ENCODE data around the gene COL4A6.

Gene COL4A6

DNA sequence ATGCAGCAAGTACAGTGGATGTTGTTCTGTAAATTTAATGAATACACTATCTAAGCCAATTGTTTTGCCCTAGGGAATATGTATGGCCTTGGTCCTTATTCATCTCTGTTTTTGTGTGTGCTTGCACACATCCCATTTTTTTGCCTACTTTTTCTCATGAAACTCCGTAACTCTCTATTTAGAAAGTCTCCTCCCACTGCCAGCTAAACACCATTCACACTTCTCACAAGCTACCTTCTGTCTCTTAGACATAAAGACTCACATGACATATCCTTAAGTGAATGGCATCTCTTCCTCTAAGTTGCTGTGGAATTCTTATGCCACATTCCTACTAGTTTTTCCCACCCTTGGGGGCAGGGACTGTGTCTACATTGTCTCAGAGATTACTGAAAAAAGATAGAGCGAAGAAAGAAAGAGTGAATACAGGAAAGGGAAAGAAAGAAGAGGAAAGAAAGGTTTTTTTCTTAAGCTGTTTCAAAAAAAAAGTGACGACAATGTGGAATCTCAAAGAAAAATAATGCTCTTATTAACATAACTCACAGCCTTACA lies 229.1 kb downstream of the COL4A6 start:
- no peaks in the 10 kb centered on the region for H3K4me1 Mint-ChIP-seq
- H3K27ac Mint-ChIP-seq (ENCODE audit: low read depth), result no peak overlapping the region
- ATAC-seq (replicated peaks; ENCODE audit: extremely low read depth, poor library complexity, severe bottlenecking), result no peak
- no peak overlapping the region for H3K4me3 Mint-ChIP-seq
- no peaks in the 10 kb centered on the region for H3K36me3 Mint-ChIP-seq (ENCODE audit: insufficient read depth)
- no peak for DNase-seq (ENCODE audit: low spot score in 2 of 2)
- H3K27me3 Mint-ChIP-seq, result no peaks in the 10 kb centered on the region
- H3K9me3 Mint-ChIP-seq, result no peaks in the 10 kb centered on the region

DNA sequence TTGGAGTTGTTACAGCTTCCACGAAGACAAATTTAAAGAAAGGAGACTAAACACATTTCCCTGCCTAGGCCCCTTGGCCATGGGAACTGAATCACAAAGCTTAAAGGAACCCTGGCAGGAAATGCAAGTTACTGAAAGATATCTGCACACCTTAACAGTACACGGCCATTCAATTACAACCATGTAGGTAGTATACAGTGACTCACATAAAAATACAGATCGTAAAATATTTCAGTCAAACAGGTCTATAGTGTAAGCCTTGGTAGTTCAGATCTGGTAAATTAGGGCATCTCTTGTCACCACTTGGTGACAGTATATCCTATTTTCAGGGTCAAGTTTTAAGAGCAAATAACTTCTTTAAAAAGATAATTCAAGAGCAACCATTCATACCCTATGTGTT lies 234.7 kb downstream of the COL4A6 start:
- Mint-ChIP-seq H3K36me3 (ENCODE audit: insufficient read depth) (no peaks in the 10 kb centered on the region), H3K27ac (ENCODE audit: low read depth) (no peak overlapping the region), H3K4me1 (no peaks in the 10 kb centered on the region), H3K9me3 (no peaks in the 10 kb centered on the region), H3K4me3 (no peak overlapping the region), H3K27me3 (no peaks in the 10 kb centered on the region)
- no peak for DNase-seq (ENCODE audit: low spot score in 2 of 2)
- no peak for ATAC-seq (replicated peaks; ENCODE audit: extremely low read depth, poor library complexity, severe bottlenecking)

DNA sequence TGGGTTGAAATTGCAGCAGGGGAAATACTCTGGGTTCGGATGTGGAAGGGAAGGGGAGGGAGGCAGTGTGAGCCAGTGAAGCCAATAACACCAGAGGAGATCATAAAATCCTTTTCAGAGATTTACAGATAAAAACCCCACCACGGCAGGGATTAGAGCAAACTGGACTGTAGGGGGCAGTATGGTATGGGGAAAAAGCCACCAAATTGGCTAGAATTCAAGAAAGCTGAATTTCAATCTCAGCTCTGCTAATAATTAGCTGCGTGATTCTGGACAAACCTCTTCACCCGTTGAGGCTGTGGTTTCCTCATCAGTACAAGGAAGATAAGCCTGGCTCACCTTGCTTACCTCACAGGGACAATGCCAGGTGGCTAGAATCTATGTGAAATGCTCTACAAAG lies 238.5 kb downstream of the COL4A6 start:
- no peak for DNase-seq (ENCODE audit: low spot score in 2 of 2)

DNA sequence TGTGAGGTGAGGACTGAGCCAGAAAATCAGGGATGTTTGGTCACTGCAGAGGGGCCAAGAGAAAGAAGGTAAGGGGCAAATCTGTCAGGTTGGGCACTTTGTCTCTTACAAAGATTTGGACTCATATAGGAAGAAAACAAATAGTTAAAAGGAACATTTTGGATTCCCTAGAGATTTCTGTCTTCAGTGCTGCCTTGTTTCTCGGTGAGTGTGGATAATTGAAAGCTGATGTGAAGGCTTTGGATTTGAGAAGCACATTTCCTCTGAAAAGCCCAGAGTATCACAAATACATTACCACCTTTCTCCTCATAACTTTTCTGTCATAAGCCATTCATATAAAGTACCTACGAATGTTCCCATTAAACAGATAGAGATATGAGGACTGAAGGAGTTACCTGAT lies 239.2 kb downstream of the COL4A6 start:
- Mint-ChIP-seq H3K4me3 (no peak overlapping the region), H3K27me3 (no peaks in the 10 kb centered on the region), H3K9me3 (no peaks in the 10 kb centered on the region), H3K36me3 (ENCODE audit: insufficient read depth) (no peaks in the 10 kb centered on the region), H3K27ac (ENCODE audit: low read depth) (no peak overlapping the region), H3K4me1 (no peaks in the 10 kb centered on the region)
- ATAC-seq (replicated peaks; ENCODE audit: extremely low read depth, poor library complexity, severe bottlenecking), result no peak
- DNase-seq (ENCODE audit: low spot score in 2 of 2), result no peak

More for the DNA sequence above, 238.5 kb downstream of the COL4A6 start:
- Mint-ChIP-seq H3K4me3 (no peak overlapping the region), H3K4me1 (no peaks in the 10 kb centered on the region), H3K9me3 (no peaks in the 10 kb centered on the region), H3K27me3 (no peaks in the 10 kb centered on the region), H3K27ac (ENCODE audit: low read depth) (no peak overlapping the region), H3K36me3 (ENCODE audit: insufficient read depth) (no peaks in the 10 kb centered on the region)
- ATAC-seq (replicated peaks; ENCODE audit: extremely low read depth, poor library complexity, severe bottlenecking), result no peak

DNA sequence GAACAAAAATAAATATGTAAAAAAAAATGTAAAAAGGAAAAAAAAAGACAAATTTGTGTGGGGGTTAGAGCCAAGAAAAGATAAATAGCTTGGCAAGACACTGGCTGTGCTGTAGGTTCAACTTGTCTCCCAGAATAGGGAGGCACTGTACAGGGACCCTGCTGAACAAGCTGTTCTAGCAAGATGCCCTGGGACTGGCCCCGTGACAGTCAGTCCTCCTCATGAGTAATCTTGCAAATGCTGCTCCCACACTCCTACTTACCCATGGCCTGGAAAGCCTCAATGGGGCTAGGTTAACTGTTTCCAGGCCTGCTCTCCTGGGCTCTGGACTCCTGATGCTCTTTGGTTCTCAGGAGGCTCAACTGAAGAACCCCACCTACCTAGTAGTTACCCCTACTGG lies 239.8 kb downstream of the COL4A6 start:
- Mint-ChIP-seq H3K27me3 (no peaks in the 10 kb centered on the region), H3K4me3 (no peak overlapping the region), H3K36me3 (ENCODE audit: insufficient read depth) (no peaks in the 10 kb centered on the region), H3K27ac (ENCODE audit: low read depth) (no peak overlapping the region), H3K9me3 (no peaks in the 10 kb centered on the region), H3K4me1 (no peaks in the 10 kb centered on the region)
- DNase-seq (ENCODE audit: low spot score in 2 of 2) (no peak), ATAC-seq (replicated peaks; ENCODE audit: extremely low read depth, poor library complexity, severe bottlenecking) (no peak)

DNA sequence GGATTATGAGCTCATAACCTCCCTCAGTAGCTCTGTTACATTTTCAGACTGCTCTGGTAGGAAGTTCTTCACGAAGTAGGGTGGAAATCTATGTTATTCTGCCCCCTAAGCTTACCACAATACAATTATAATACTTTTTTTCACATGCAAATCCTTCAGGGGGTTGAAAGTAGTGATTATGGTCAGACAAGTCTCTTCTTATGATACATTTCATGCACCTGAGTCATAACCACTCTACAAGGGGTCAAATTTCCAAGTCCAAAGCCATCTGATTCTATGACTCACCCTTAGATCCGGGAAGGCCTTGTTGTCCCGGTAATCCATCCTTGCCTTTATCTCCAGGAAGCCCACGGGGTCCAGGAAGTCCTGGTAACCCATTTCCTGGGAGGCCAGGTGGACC lies 251.4 kb downstream of the COL4A6 start:
- Mint-ChIP-seq H3K27ac (ENCODE audit: low read depth) (no peak overlapping the region), H3K36me3 (ENCODE audit: insufficient read depth) (no peaks in the 10 kb centered on the region), H3K27me3 (no peaks in the 10 kb centered on the region), H3K9me3 (no peaks in the 10 kb centered on the region), H3K4me1 (no peaks in the 10 kb centered on the region), H3K4me3 (no peak overlapping the region)
- no peak for DNase-seq (ENCODE audit: low spot score in 2 of 2)
- no peak for ATAC-seq (replicated peaks; ENCODE audit: extremely low read depth, poor library complexity, severe bottlenecking)

DNA sequence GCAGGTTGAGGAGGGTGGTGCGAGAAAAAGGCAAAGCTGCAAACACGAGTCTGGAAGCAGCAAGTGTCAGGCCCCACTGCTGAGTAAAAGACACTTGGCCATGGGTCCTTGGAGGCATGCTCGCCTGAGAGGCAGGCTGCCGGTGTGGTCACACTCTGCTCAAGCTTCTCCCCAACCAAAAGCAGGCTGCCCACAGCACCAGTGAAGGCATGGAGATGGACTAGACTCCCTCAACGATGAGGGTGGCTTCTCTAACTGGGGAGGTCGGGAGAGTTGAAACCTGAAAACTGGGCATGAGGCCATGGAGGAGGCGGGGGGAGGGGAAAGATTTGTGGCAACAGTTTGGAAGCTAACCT lies 260.1 kb downstream of the COL4A6 start:
- no peaks in the 10 kb centered on the region for H3K4me1 Mint-ChIP-seq

DNA sequence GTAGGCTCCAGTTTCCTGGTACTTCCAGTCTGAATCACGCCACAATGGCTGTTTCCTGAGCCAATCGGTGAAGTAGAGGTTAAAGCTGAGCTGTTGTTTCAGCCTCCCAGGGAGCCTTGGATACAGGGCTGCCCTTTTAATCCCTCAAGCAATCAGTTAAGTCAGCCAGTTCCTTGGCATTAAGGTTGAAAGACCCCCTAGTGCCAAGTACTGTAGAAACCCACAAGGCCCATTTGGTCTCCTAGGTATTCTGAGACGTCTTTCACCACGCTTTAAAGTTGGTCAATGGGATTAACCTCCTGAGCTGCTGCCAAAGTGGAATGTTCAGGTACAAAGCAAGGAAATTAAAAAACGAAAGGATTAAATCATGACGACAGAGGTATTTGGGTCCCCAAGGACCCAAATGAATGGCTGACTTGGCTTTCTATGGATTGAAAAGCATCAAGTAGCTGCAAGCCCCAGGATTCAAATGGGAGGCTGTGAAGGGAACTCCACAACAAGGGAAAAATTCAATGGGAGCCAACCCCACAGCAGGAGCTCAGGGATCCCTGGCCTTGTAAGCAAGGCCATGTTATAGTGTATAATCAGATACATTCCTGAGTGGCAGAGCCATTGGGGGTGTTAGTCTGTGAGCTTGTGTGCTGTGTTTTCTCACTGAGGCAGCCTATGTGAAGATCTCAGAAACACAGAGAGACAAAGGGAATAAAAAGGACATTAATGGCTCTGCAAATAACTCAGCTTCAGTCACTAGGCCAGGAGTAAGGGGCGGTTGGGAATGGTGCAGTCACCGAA lies 260.7 kb downstream of the COL4A6 start:
- Mint-ChIP-seq H3K27me3 (no peaks in the 10 kb centered on the region), H3K27ac (ENCODE audit: low read depth) (no peak overlapping the region), H3K36me3 (ENCODE audit: insufficient read depth) (no peaks in the 10 kb centered on the region), H3K4me3 (no peak overlapping the region), H3K9me3 (no peaks in the 10 kb centered on the region), H3K4me1 (no peaks in the 10 kb centered on the region)
- DNase-seq (ENCODE audit: low spot score in 2 of 2) (no peak), ATAC-seq (replicated peaks; ENCODE audit: extremely low read depth, poor library complexity, severe bottlenecking) (no peak)

More for the DNA sequence above, 260.1 kb downstream of the COL4A6 start:
- Mint-ChIP-seq H3K27ac (ENCODE audit: low read depth) (no peak overlapping the region), H3K27me3 (no peaks in the 10 kb centered on the region), H3K9me3 (no peaks in the 10 kb centered on the region), H3K36me3 (ENCODE audit: insufficient read depth) (no peaks in the 10 kb centered on the region), H3K4me3 (no peak overlapping the region)
- ATAC-seq (replicated peaks; ENCODE audit: extremely low read depth, poor library complexity, severe bottlenecking) (no peak), DNase-seq (ENCODE audit: low spot score in 2 of 2) (no peak)

DNA sequence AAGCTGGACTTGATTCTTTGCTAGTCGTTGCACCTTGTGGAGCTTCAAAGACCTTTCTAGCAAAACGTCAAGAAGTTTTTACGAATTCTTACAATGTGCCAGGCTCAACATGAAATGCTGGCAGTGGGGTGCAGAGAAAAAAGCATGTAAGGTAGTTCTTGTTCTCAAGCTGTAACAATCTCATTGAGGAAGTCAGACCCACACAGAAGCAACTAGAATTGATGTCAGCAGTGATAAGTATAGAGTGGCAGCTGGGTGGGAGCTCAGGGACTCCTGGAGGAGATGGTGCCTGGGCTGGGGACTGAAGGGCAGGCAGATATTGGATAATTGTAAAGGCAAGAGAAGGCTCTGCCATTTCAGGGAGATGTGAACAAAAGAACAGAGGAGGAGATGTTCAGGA lies 264.3 kb downstream of the COL4A6 start:
- ATAC-seq (replicated peaks; ENCODE audit: extremely low read depth, poor library complexity, severe bottlenecking), result no peak
- no peaks in the 10 kb centered on the region for H3K9me3 Mint-ChIP-seq
- H3K27me3 Mint-ChIP-seq, result no peaks in the 10 kb centered on the region
- DNase-seq (ENCODE audit: low spot score in 2 of 2), result no peak
- no peaks in the 10 kb centered on the region for H3K36me3 Mint-ChIP-seq (ENCODE audit: insufficient read depth)
- no peak overlapping the region for H3K27ac Mint-ChIP-seq (ENCODE audit: low read depth)
- H3K4me3 Mint-ChIP-seq, result no peak overlapping the region
- H3K4me1 Mint-ChIP-seq, result no peaks in the 10 kb centered on the region

DNA sequence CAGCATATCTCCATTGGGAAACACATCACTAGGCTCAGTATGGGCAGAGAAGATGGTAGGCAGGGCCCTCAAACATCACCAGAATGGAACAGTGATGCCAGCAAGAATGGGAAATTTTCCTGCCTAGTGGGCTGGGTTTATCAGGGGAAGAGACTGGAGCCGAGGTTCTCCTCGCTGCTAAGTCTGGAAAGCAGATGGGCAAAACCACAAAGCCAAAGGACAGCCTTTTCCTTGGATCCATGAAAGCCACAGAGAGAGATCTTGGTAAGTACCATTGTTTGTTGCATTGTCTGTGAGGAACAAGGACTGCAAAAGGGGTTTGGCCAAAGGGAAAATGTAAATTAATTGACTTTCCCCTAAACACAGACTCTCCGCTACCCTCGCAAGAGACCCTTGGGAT lies 266.6 kb downstream of the COL4A6 start:
- ATAC-seq (replicated peaks; ENCODE audit: extremely low read depth, poor library complexity, severe bottlenecking) (no peak), DNase-seq (ENCODE audit: low spot score in 2 of 2) (no peak)
- H3K4me1 Mint-ChIP-seq, result no peaks in the 10 kb centered on the region
- H3K9me3 Mint-ChIP-seq, result no peaks in the 10 kb centered on the region
- no peaks in the 10 kb centered on the region for H3K27me3 Mint-ChIP-seq
- no peak overlapping the region for H3K27ac Mint-ChIP-seq (ENCODE audit: low read depth)
- H3K4me3 Mint-ChIP-seq, result no peak overlapping the region
- no peaks in the 10 kb centered on the region for H3K36me3 Mint-ChIP-seq (ENCODE audit: insufficient read depth)

DNA sequence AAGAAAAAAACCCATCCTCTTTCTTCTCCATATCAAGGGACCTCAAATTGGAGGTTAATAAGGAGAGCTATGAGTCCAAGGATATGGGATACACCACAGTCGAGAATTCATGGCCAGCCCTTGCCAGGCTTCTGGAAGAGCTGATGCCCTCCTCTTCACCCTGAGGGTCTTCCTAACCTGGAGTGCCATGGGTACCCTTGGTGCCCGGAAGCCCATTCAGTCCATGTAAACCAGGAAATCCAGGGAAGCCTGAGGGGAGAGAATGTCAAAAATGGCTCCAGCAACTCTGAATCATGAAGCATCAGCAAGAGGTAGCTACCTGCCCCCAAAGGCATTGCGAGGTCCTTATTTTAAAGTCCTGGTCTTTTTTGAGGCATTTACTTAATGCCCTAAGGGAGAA lies 268.5 kb downstream of the COL4A6 start:
- H3K27me3 Mint-ChIP-seq, result no peaks in the 10 kb centered on the region
- no peaks in the 10 kb centered on the region for H3K4me1 Mint-ChIP-seq
- H3K4me3 Mint-ChIP-seq, result no peak overlapping the region
- ATAC-seq (replicated peaks; ENCODE audit: extremely low read depth, poor library complexity, severe bottlenecking) (no peak), DNase-seq (ENCODE audit: low spot score in 2 of 2) (no peak)
- H3K9me3 Mint-ChIP-seq, result no peaks in the 10 kb centered on the region
- H3K36me3 Mint-ChIP-seq (ENCODE audit: insufficient read depth), result no peaks in the 10 kb centered on the region
- no peak overlapping the region for H3K27ac Mint-ChIP-seq (ENCODE audit: low read depth)

DNA sequence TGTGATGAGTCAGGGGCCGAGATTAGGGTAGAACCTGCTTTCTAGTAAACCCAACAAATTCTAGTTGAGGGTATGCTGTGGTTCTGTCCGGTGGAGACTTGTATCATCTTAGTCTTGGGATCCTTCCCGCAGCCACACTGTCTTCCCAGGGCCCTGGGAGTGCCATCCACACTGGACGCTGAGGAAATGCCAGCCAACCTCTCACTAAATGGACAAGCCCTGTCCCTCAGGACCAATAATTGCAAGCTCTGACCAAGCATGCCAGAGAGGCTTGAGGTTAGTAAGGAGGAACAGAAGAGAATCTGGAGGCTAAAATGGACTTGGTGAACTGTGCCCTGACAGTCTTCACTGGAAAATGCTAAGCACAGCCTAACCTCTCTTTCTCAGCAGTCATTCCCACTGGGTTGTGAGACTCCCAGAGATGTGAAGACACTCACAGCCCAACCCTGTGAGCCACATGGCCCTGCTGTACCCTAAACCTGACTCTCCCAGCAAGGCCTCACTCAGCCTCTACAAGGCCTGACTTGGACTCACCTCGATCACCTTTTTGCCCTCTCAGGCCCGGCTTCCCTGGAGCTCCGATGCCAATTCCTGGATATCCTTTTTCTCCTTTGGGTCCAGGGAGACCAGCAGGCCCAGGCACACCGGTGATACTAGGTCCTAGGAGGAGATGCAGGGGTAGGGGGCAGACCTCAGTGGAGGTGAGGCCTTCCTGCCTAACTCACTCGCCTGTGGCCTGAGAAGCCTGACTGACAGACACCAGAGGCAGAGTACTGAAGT lies 269.1 kb downstream of the COL4A6 start:
- no peak overlapping the region for H3K4me3 Mint-ChIP-seq
- H3K4me1 Mint-ChIP-seq, result no peaks in the 10 kb centered on the region
- no peaks in the 10 kb centered on the region for H3K9me3 Mint-ChIP-seq
- DNase-seq (ENCODE audit: low spot score in 2 of 2) (no peak), ATAC-seq (replicated peaks; ENCODE audit: extremely low read depth, poor library complexity, severe bottlenecking) (no peak)
- no peaks in the 10 kb centered on the region for H3K27me3 Mint-ChIP-seq
- no peaks in the 10 kb centered on the region for H3K36me3 Mint-ChIP-seq (ENCODE audit: insufficient read depth)
- H3K27ac Mint-ChIP-seq (ENCODE audit: low read depth), result no peak overlapping the region
